HCT116 (cell line): ENCODE data around the gene LRP11. TPM values are rescaled to one million over a fixed set of nuclear protein-coding genes. Genes with fewer than 3 reads are reported as not detected.

ENCODE experiments used
- ATAC-seq: fragments of 200-7000 bp; cut with Tn5 transposase; 2 replicates; pipeline ENCODE4 v1.9.1; 2020; ENCODE audit warnings: mild to moderate bottlenecking, moderate library complexity
- BruUV-seq: library from RNA; stranded (reverse); fragments of 400-500 nt; replicated peaks from 2 replicates; lab custom pipeline; 2021; lab: Mats Ljungman, UMichigan
- CTCF ChIA-PET: fragments of 300-600 bp; sonication (Branson Sonifier 250); formaldehyde crosslinking; loops from one replicate; lab custom pipeline; 2021; ENCODE audit warnings: antibody characterized with exemption; lab: Charles Lee
- POLR2A ChIA-PET: fragments of 300-600, 350-600 bp; sonication (Branson Sonifier 250); formaldehyde crosslinking; loops from one replicate; lab custom pipeline; 2021; ENCODE audit warnings: antibody characterized with exemption; lab: Charles Lee
- RAD21 ChIA-PET, 2 experiments: fragments of 300-600 bp; sonication (Branson Sonifier 250); formaldehyde crosslinking; loops; one replicate each; lab custom pipeline; 2023; ENCODE audit warnings: low total read pairs in 2 of 2; ENCODE audit not compliant: uncharacterized antibody in 2 of 2, unreplicated experiment in 2 of 2, low non-redundant PET in 1 of 2; lab: Charles Lee
- DNase-seq: peaks from one replicate; pipeline ENCODE4 v3.0.0-alpha.2; 2010; ENCODE audit warnings: low read depth, low spot score
- H2AFZ ChIP-seq: fragments of 200-600 bp; shearing (Covaris generic), sonication (generic); 2 replicates; pipeline ENCODE4 v1.6.1; 2017; ENCODE audit warnings: low read depth, mixed run types, mixed read lengths, antibody characterized with exemption, low read length; ENCODE audit not compliant: poor library complexity, severe bottlenecking
- H3K27ac ChIP-seq: 2 replicates; pipeline ENCODE4 v1.5.1; 2012; ENCODE audit warnings: low read depth, low read length
- H3K27me3 ChIP-seq: fragments of 200-600 bp; sonication (generic); 2 replicates; pipeline ENCODE4 v1.6.1; 2016; ENCODE audit warnings: mixed run types, low read length, mixed read lengths; ENCODE audit not compliant: insufficient read depth
- H3K36me3 ChIP-seq, 2 experiments: fragments of 200-500 bp in 1 of 2; fragments of 200-600 bp in 1 of 2; sonication (Bioruptor generic) in 1 of 2; sonication (generic) in 1 of 2; 2 replicates each; pipeline versions ENCODE4 v1.5.1 to v1.6.1; 2014 to 2016; ENCODE audit warnings: low read length in 2 of 2, inconsistent platforms in 1 of 2, mixed read lengths in 1 of 2, mixed run types in 1 of 2; ENCODE audit not compliant: insufficient read depth in 2 of 2, control insufficient read depth in 1 of 2
- H3K4me1 ChIP-seq, 2 experiments: fragments of 200-600 bp in 1 of 2; sonication (generic) in 1 of 2; 2 replicates each; pipeline versions ENCODE4 v1.5.1 to v1.6.1; 2012 to 2017; ENCODE audit warnings: low read length in 2 of 2, inconsistent platforms in 1 of 2, mild to moderate bottlenecking in 1 of 2, mixed read lengths in 1 of 2, mixed run types in 1 of 2, moderate library complexity in 1 of 2; ENCODE audit not compliant: insufficient read depth in 2 of 2, control insufficient read depth in 1 of 2
- H3K4me2 ChIP-seq: fragments of 200-600 bp; sonication (generic); 2 replicates; pipeline ENCODE4 v1.6.1; 2017; ENCODE audit warnings: mixed run types, low read length, mixed read lengths
- H3K4me3 ChIP-seq, 2 experiments: fragments of 200-600 bp in 1 of 2; sonication (generic) in 1 of 2; replicated peaks in 1 of 2; 2 replicates each; pipeline ENCODE4 v1.5.1; 2011 to 2016; ENCODE audit warnings: low read length in 2 of 2, control low read depth in 1 of 2, low read depth in 1 of 2, mild to moderate bottlenecking in 1 of 2, mixed read lengths in 1 of 2, mixed run types in 1 of 2
- H3K79me2 ChIP-seq: fragments of 200-600 bp; sonication (generic); 2 replicates; pipeline ENCODE4 v1.6.1; 2017; ENCODE audit warnings: mild to moderate bottlenecking, mixed run types, low read length, moderate library complexity, mixed read lengths; ENCODE audit not compliant: insufficient read depth
- H3K9ac ChIP-seq: fragments of 200-600 bp; sonication (generic); 2 replicates; pipeline ENCODE4 v1.6.1; 2016; ENCODE audit warnings: low read length, mixed read lengths
- H3K9me2 ChIP-seq: fragments of 200-600 bp; sonication (generic), shearing (Covaris generic); 2 replicates; pipeline ENCODE4 v1.6.1; 2017; ENCODE audit warnings: mixed run types, mild to moderate bottlenecking, moderate library complexity; ENCODE audit not compliant: insufficient read depth
- H3K9me3 ChIP-seq, 2 experiments: fragments of 200-500 bp in 1 of 2; fragments of 200-600 bp in 1 of 2; sonication (Bioruptor generic) in 1 of 2; sonication (generic) in 1 of 2; 2 replicates each; pipeline ENCODE4 v1.6.1; 2014 to 2017; ENCODE audit warnings: low read length in 2 of 2, mixed read lengths in 2 of 2, inconsistent platforms in 1 of 2, low read depth in 1 of 2, mild to moderate bottlenecking in 1 of 2, mixed run types in 1 of 2, moderate library complexity in 1 of 2; ENCODE audit not compliant: control insufficient read depth in 1 of 2, insufficient read depth in 1 of 2
- H4K20me1 ChIP-seq: fragments of 200-600 bp; sonication (generic), shearing (Covaris generic); 2 replicates; pipeline ENCODE4 v1.6.1; 2017; ENCODE audit warnings: mixed run types, mild to moderate bottlenecking, moderate library complexity; ENCODE audit not compliant: insufficient read depth
- CBX3 ChIP-seq: IDR thresholded peaks from 2 replicates; pipeline ENCODE4 v1.6.1; 2012; ENCODE audit warnings: low read depth
- ELF1 ChIP-seq: IDR thresholded peaks from 2 replicates; pipeline ENCODE4 v1.6.1; 2012; ENCODE audit warnings: low read depth, borderline replicate concordance
- JUND ChIP-seq: IDR thresholded peaks from 2 replicates; pipeline ENCODE4 v1.6.1; 2012
- POLR2AphosphoS5 ChIP-seq: IDR thresholded peaks from 2 replicates; pipeline ENCODE4 v1.6.1; 2011; ENCODE audit warnings: mild to moderate bottlenecking, low read depth, low read length, moderate library complexity
- REST ChIP-seq: IDR thresholded peaks from 2 replicates; pipeline ENCODE4 v1.6.1; 2012; ENCODE audit warnings: low read depth
- SIN3A ChIP-seq: IDR thresholded peaks from 2 replicates; pipeline ENCODE4 v1.6.1; 2012; ENCODE audit warnings: low read depth
- YY1 ChIP-seq: IDR thresholded peaks from 2 replicates; pipeline ENCODE4 v1.6.1; 2011; ENCODE audit warnings: low read length, low read depth, moderate library complexity, mild to moderate bottlenecking; ENCODE audit not compliant: insufficient replicate concordance; ENCODE audit errors: extremely low read depth
- intact Hi-C: fragments of 100-400 bp; cut with micrococcal nuclease; formaldehyde crosslinking; loops from 2 replicates; pipeline ENCODE4 v1.10.0; 2022
- total RNA-seq: library from RNA; stranded (reverse); gene quantifications from one replicate; pipeline ENCODE4 v1.2.1, GENCODE V29; 2021; ENCODE audit not compliant: unreplicated experiment
- TF ChIP-seq, protein P1 (sequence below): IDR thresholded peaks from 2 replicates; pipeline ENCODE4 v1.6.1; 2012

Gene LRP11
- total RNA-seq, 1 experiment from 2014 or later: 27.8 TPM

GRCh38 chr6:149861603-149862423 is 2.3 kb downstream of the LRP11 start:
- Histone ChIP-seq H3K79me2 (peaks cover 20% of the 10 kb centered on the region), H3K4me2 (peak overlapping the region; percentile 100; the same call in 1 of the 2 replicates), H3K9me2 (no peaks in the 10 kb centered on the region), H4K20me1 (no peaks in the 10 kb centered on the region), H3K27me3 (no peaks in the 10 kb centered on the region), H2AFZ (no peak overlapping the region), H3K27ac (no peak overlapping the region), H3K4me1 (peaks cover 16 to 41% of the 10 kb centered on the region in 2 experiments), H3K9me3 (no peaks in the 10 kb centered on the region), H3K9ac (no peak overlapping the region), H3K4me3 (no peak overlapping the region), H3K36me3 (no peaks in the 10 kb centered on the region)
- ChIA-PET RAD21 (interaction anchor here in 1 of 2 experiments (0.6 kb wide), 1 partner anchor 81 kb away, joined by 7 read pairs; no protein-coding TSS in a partner anchor), POLR2A (no interaction called here), CTCF (no interaction called here)
- ATAC-seq: no peak
- DNase-seq: no peak
- TF ChIP-seq POLR2AphosphoS5 (no peak), JUND (no peak), REST (no peak), SIN3A (no peak), ELF1 (no peak), CBX3 (no peak), YY1 (no peak)
- TF ChIP-seq, protein P1, sequence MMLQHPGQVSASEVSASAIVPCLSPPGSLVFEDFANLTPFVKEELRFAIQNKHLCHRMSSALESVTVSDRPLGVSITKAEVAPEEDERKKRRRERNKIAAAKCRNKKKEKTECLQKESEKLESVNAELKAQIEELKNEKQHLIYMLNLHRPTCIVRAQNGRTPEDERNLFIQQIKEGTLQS: no peak
- intact Hi-C loops: no loop called here
- BruUV-seq: no TSS peak
